BE2C (cell line): ENCODE measurements around the gene CFAP90.

Experiments used
- DNase-seq: peaks from one replicate; pipeline ENCODE4 v3.0.0-alpha.2; 2020
- H3K27me3 ChIP-seq: fragments of 250-450 bp; sonication (Bioruptor Pico); 2 replicates; pipeline ENCODE4 v1.5.1; 2020; ENCODE audit warnings: mild to moderate bottlenecking
- H3K36me3 ChIP-seq: fragments of 250-450 bp; sonication (Bioruptor Pico); 2 replicates; pipeline ENCODE4 v1.5.1; 2020; ENCODE audit warnings: mild to moderate bottlenecking
- H3K4me1 ChIP-seq: fragments of 250-450 bp; sonication (Bioruptor Pico); 2 replicates; pipeline ENCODE4 v1.5.1; 2020
- H3K4me3 ChIP-seq: 2 replicates; pipeline ENCODE4 v1.5.1; 2011; ENCODE audit warnings: low read depth, low read length
- H3K9me3 ChIP-seq: fragments of 250-450 bp; sonication (Bioruptor Pico); 2 replicates; pipeline ENCODE4 v1.5.1; 2020
- TF ChIP-seq, protein P1 (sequence below): IDR thresholded peaks from 2 replicates; pipeline ENCODE4 v1.5.1; 2012; ENCODE audit warnings: mild to moderate bottlenecking, low read depth, low read length

Gene CFAP90

DNA sequence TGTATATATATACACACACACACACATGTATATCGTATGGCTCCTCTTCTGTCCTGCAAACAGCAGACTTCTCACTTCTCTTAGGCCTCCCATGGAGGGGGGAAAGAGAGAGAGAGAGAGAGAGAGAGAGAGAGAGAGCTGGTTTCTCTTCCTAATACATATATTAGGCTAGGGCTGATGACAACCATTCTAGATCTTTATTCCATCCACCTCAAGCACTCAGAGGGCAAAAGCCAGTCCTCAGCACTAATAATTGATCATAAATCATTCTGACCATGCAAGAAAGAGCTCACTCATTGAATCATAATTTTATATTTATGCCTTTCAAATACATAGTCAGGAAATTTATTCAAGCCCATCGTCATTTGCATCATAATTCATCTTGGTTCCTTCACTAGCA, 47.0 kb downstream of the CFAP90 start:
- Histone ChIP-seq H3K9me3 (no peaks in the 10 kb centered on the region), H3K36me3 (no peaks in the 10 kb centered on the region), H3K4me3 (no peak overlapping the region), H3K27me3 (no peaks in the 10 kb centered on the region), H3K4me1 (no peaks in the 10 kb centered on the region)
- TF ChIP-seq, protein P1, sequence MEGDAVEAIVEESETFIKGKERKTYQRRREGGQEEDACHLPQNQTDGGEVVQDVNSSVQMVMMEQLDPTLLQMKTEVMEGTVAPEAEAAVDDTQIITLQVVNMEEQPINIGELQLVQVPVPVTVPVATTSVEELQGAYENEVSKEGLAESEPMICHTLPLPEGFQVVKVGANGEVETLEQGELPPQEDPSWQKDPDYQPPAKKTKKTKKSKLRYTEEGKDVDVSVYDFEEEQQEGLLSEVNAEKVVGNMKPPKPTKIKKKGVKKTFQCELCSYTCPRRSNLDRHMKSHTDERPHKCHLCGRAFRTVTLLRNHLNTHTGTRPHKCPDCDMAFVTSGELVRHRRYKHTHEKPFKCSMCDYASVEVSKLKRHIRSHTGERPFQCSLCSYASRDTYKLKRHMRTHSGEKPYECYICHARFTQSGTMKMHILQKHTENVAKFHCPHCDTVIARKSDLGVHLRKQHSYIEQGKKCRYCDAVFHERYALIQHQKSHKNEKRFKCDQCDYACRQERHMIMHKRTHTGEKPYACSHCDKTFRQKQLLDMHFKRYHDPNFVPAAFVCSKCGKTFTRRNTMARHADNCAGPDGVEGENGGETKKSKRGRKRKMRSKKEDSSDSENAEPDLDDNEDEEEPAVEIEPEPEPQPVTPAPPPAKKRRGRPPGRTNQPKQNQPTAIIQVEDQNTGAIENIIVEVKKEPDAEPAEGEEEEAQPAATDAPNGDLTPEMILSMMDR = no peak
- no peak for DNase-seq

DNA sequence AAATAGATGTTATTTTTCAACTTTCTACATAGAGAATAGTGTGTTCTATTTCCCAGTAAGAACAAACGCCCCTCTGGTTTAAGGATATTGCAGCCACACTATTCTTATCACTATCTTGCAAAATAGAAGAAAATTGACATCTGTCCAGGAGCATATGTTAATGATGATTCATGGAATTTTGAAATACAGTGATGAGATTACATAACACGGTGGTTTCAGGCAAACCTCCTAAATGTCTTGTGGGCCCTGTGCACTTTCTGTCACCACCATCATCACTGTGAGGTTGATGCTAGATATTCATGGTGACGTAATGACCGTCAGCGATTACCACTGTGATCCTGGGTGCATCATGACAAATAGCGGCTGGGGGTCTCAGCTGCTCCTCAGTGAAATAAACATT, 48.1 kb downstream of the CFAP90 start:
- Histone ChIP-seq H3K9me3 (no peaks in the 10 kb centered on the region), H3K36me3 (no peaks in the 10 kb centered on the region), H3K4me1 (no peaks in the 10 kb centered on the region), H3K27me3 (no peaks in the 10 kb centered on the region), H3K4me3 (no peak overlapping the region)
- TF ChIP-seq, protein P1 = no peak
- no peak for DNase-seq

DNA sequence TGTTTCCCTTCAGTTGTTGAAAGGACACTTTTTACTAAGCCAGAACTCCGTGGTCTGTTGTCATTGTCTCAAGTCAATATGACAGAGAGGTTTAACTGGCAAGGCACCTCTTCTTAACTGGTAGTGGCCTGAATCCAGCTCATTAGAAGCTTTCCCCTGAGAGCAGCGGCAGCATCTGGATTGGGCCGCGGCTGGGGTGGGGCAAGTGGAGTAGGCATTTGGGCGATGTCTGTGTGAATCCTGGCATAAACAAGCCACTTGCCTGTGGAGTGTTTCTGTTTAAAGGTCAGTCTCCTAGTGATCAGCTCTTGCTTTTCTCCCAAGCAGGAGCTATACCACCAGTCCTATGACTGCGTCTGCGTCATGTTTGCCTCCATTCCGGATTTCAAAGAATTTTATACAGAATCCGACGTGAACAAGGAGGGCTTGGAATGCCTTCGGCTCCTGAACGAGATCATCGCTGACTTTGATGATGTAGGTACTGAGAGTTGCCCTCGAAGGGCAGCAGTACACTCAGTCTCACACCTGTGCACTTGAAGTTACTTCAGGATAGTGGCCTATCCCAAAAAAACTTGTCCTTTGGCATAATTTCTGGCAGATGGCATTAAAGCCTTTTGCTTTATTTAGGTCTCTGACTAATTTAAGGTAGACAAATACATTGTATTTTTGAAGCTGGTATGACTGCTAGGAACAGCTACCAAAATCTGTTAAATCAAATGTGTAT, 48.9 kb downstream of the CFAP90 start:
- Histone ChIP-seq H3K4me1 (no peaks in the 10 kb centered on the region), H3K27me3 (no peaks in the 10 kb centered on the region), H3K9me3 (no peaks in the 10 kb centered on the region), H3K4me3 (no peak overlapping the region), H3K36me3 (no peaks in the 10 kb centered on the region)
- DNase-seq = no peak
- TF ChIP-seq, protein P1 = no peak

DNA sequence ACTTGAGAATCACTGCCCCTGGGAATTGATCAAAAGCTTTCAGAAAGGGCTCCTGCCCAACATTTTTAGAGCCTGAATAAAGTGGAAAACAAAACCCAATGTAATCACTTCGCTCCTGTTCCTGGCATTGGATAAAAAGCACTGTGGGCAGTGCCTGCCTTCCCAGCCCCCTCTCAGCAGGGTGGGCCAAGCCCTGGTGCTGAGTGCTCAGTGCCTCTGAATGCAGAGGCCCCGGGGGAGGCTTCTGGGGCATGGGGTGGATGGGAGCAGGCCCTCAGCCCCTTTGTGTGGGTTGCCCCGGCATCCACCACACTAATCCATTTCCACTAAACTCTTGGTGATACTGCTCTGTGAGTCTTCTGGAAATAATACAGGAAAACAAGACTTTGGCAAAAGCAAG, 55.6 kb downstream of the CFAP90 start:
- H3K36me3 ChIP-seq = no peaks in the 10 kb centered on the region
- H3K9me3 ChIP-seq = no peaks in the 10 kb centered on the region
- no peaks in the 10 kb centered on the region for H3K4me1 ChIP-seq
- DNase-seq = no peak
- no peaks in the 10 kb centered on the region for H3K27me3 ChIP-seq
- H3K4me3 ChIP-seq = no peak overlapping the region
- TF ChIP-seq, protein P1 = no peak

DNA sequence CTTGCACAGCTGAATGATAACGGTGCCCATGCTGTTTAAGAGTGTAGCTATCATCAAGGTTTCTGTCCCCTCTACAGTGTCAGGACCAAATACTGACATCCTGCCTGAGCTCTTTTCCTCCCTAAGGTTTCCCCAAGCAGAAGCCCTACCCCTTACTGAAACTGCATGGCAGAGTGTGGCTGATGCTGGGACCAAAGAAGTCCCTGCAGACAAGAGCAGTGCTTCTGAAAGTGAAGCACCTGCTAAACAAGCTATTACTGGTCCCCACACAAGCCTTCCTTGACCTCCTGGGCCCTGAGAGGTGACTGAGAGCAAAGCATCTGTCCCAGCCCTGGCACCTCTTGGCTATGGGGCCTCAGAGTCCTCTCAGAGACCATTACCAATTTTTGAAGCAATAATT, 56.1 kb downstream of the CFAP90 start:
- no peaks in the 10 kb centered on the region for H3K27me3 ChIP-seq
- no peak for DNase-seq
- H3K9me3 ChIP-seq = no peaks in the 10 kb centered on the region
- no peak overlapping the region for H3K4me3 ChIP-seq
- TF ChIP-seq, protein P1 = no peak
- H3K36me3 ChIP-seq = no peaks in the 10 kb centered on the region
- no peaks in the 10 kb centered on the region for H3K4me1 ChIP-seq

DNA sequence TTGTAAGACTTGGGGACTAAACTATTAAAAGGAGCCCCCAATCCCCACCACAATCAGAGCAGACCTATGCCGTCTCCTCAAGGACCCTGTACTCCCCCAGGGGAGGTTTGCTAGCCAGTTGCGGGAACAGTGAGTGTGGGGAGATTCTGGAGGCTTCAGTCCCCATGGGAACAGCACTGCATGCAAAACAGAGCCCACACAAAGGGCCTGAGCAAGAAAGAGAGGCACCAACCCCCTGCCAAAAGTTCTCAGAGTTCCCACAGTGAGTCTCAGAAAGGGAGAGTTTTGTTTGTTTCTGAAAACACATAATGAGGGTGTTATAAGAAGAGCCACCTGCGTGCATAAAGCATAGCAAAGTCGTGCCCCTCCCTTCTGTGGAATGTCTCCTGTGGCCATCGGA, 56.6 kb downstream of the CFAP90 start:
- Histone ChIP-seq H3K4me1 (no peaks in the 10 kb centered on the region), H3K4me3 (no peak overlapping the region), H3K36me3 (no peaks in the 10 kb centered on the region), H3K9me3 (no peaks in the 10 kb centered on the region), H3K27me3 (no peaks in the 10 kb centered on the region)
- DNase-seq = no peak
- TF ChIP-seq, protein P1 = no peak
